ENCODE data around the gene CCDC195. TPM values are rescaled to one million over a fixed set of nuclear protein-coding genes. Genes with fewer than 3 reads are reported as not detected.

The CCDC195 gene
- total RNA-seq, 2 donors from 2014 or later, result not detected

GRCh38 chr2:224711859-224712665 lies 4.1 kb downstream of the CCDC195 start:
- DNase-seq (ENCODE audit: low spot score), result no peak
- H3K27ac ChIP-seq, result no peak overlapping the region
- no peaks in the 10 kb centered on the region for H3K36me3 ChIP-seq
- H3K4me3 ChIP-seq, result no peak overlapping the region
- no peaks in the 10 kb centered on the region for H3K4me1 ChIP-seq
- no peak for TF ChIP-seq CTCF (IDR thresholded peaks at IDR 0.05)
- no peaks in the 10 kb centered on the region for H3K27me3 ChIP-seq
- H3K9me3 ChIP-seq, result no peaks in the 10 kb centered on the region

- Histone ChIP-seq H3K4me1 (no peaks in the 10 kb centered on the region), H3K9me3 (no peaks in the 10 kb centered on the region), H3K27me3 (no peaks in the 10 kb centered on the region), H3K4me3 (no peak overlapping the region), H3K27ac (no peak overlapping the region), H3K36me3 (no peaks in the 10 kb centered on the region)
- DNase-seq (ENCODE audit: low spot score), result no peak
- no peak for TF ChIP-seq CTCF (IDR thresholded peaks at IDR 0.05)
These were observed 4.8 kb downstream of the CCDC195 start for GRCh38 chr2:224711381-224711780.

- Histone ChIP-seq H3K9me3 (no peaks in the 10 kb centered on the region), H3K4me1 (no peaks in the 10 kb centered on the region), H3K4me3 (no peak overlapping the region), H3K27me3 (no peaks in the 10 kb centered on the region), H3K36me3 (no peaks in the 10 kb centered on the region), H3K27ac (no peak overlapping the region)
- no peak for DNase-seq (ENCODE audit: low spot score)
- no peak for TF ChIP-seq CTCF (IDR thresholded peaks at IDR 0.05)
These were observed 6.9 kb downstream of the CCDC195 start for GRCh38 chr2:224709301-224709700.

- DNase-seq (ENCODE audit: low spot score), result no peak
- Histone ChIP-seq H3K9me3 (no peaks in the 10 kb centered on the region), H3K27me3 (no peaks in the 10 kb centered on the region), H3K4me3 (no peak overlapping the region), H3K36me3 (no peaks in the 10 kb centered on the region), H3K4me1 (no peaks in the 10 kb centered on the region), H3K27ac (no peak overlapping the region)
- TF ChIP-seq CTCF (IDR thresholded peaks at IDR 0.05), result no peak
These were observed 21.7 kb downstream of the CCDC195 start for GRCh38 chr2:224694502-224694901.

GRCh38 chr2:224691563-224691962 lies 24.6 kb downstream of the CCDC195 start:
- Histone ChIP-seq H3K4me3 (no peak overlapping the region), H3K4me1 (no peaks in the 10 kb centered on the region), H3K9me3 (no peaks in the 10 kb centered on the region), H3K36me3 (no peaks in the 10 kb centered on the region), H3K27me3 (no peaks in the 10 kb centered on the region), H3K27ac (no peak overlapping the region)
- no peak for TF ChIP-seq CTCF (IDR thresholded peaks at IDR 0.05)
- no peak for DNase-seq (ENCODE audit: low spot score)

GRCh38 chr2:224690868-224691267 lies 25.3 kb downstream of the CCDC195 start:
- no peak for TF ChIP-seq CTCF (IDR thresholded peaks at IDR 0.05)
- Histone ChIP-seq H3K9me3 (no peaks in the 10 kb centered on the region), H3K4me1 (no peaks in the 10 kb centered on the region), H3K4me3 (no peak overlapping the region), H3K27ac (no peak overlapping the region), H3K27me3 (no peaks in the 10 kb centered on the region), H3K36me3 (no peaks in the 10 kb centered on the region)
- DNase-seq (ENCODE audit: low spot score), result no peak
